Neural progenitor cell (in vitro differentiated cells): Measurements from ENCODE around the gene PPM1H.

ENCODE experiments used
- EZH2 ChIP-seq: fragments of 200-600 bp; sonication (generic); IDR thresholded peaks from 2 replicates; pipeline ENCODE4 v1.6.1; 2017; ENCODE audit warnings: antibody characterized with exemption, mild to moderate bottlenecking, moderate library complexity
- EZH2phosphoT487 ChIP-seq: fragments of 200-600 bp; sonication (generic); IDR thresholded peaks from 2 replicates; pipeline ENCODE4 v1.6.1; 2017; ENCODE audit warnings: antibody characterized with exemption
- TF ChIP-seq, protein P1 (sequence below): fragments of 200-600 bp; sonication (generic); IDR thresholded peaks from 2 replicates; pipeline ENCODE4 v1.5.1; 2017; ENCODE audit warnings: antibody characterized with exemption, mild to moderate bottlenecking

GRCh38 chr12:62744551-62744950, 190.4 kb downstream of the PPM1H start:
- TF ChIP-seq, protein P1, sequence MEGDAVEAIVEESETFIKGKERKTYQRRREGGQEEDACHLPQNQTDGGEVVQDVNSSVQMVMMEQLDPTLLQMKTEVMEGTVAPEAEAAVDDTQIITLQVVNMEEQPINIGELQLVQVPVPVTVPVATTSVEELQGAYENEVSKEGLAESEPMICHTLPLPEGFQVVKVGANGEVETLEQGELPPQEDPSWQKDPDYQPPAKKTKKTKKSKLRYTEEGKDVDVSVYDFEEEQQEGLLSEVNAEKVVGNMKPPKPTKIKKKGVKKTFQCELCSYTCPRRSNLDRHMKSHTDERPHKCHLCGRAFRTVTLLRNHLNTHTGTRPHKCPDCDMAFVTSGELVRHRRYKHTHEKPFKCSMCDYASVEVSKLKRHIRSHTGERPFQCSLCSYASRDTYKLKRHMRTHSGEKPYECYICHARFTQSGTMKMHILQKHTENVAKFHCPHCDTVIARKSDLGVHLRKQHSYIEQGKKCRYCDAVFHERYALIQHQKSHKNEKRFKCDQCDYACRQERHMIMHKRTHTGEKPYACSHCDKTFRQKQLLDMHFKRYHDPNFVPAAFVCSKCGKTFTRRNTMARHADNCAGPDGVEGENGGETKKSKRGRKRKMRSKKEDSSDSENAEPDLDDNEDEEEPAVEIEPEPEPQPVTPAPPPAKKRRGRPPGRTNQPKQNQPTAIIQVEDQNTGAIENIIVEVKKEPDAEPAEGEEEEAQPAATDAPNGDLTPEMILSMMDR: no peak
- TF ChIP-seq EZH2: no peak
- no peak for TF ChIP-seq EZH2phosphoT487
